ENCODE measurements around the gene ODAD4.
"Not testable (repeated sequence)": the region's sequence is repeated elsewhere in the genome, so short reads cannot be mapped to it uniquely, and the experiment has no call there.

Gene ODAD4

GRCh38 chr17:41919165-41919817 lies 11.1 kb upstream of the ODAD4 start:
- Histone ChIP-seq H3K4me1 (ENCODE audit: insufficient read depth, low read length) (peaks cover 16% of the 10 kb centered on the region; the same call in 1 of the 2 replicates), H3K9ac (ENCODE audit: low read depth, low read length) (peak overlapping the region; percentile 97; the same call in 1 of the 2 replicates), H3K9me3 (ENCODE audit: control insufficient read depth, insufficient read depth, low read length) (no peaks in the 10 kb centered on the region), H3K36me3 (ENCODE audit: insufficient read depth, low read length) (no peaks in the 10 kb centered on the region)

GRCh38 chr17:41919840-41920579 lies 10.4 kb upstream of the ODAD4 start:
- no peaks in the 10 kb centered on the region for H3K9me3 ChIP-seq (ENCODE audit: control insufficient read depth, insufficient read depth, low read length)
- no peaks in the 10 kb centered on the region for H3K36me3 ChIP-seq (ENCODE audit: insufficient read depth, low read length)
- peak overlapping the region; percentile 97; the same call in 1 of the 2 replicates for H3K9ac ChIP-seq (ENCODE audit: low read depth, low read length)
- H3K4me1 ChIP-seq (ENCODE audit: insufficient read depth, low read length): peaks cover 16% of the 10 kb centered on the region; the same call in 1 of the 2 replicates

GRCh38 chr17:41920580-41920955 lies 9.8 kb upstream of the ODAD4 start:
- Histone ChIP-seq H3K9ac (ENCODE audit: low read depth, low read length) (no peak overlapping the region), H3K36me3 (ENCODE audit: insufficient read depth, low read length) (no peaks in the 10 kb centered on the region), H3K9me3 (ENCODE audit: control insufficient read depth, insufficient read depth, low read length) (no peaks in the 10 kb centered on the region), H3K4me1 (ENCODE audit: insufficient read depth, low read length) (peaks cover 16% of the 10 kb centered on the region; the same call in 1 of the 2 replicates)

GRCh38 chr17:41925991-41926590 lies 4.3 kb upstream of the ODAD4 start:
- no peak overlapping the region for H3K9ac ChIP-seq (ENCODE audit: low read depth, low read length)
- H3K36me3 ChIP-seq (ENCODE audit: insufficient read depth, low read length): no peaks in the 10 kb centered on the region
- no peaks in the 10 kb centered on the region for H3K9me3 ChIP-seq (ENCODE audit: control insufficient read depth, insufficient read depth, low read length)
- peaks cover 4% of the 10 kb centered on the region; the same call in 1 of the 2 replicates for H3K4me1 ChIP-seq (ENCODE audit: insufficient read depth, low read length)

- no peaks in the 10 kb centered on the region for H3K9me3 ChIP-seq (ENCODE audit: control insufficient read depth, insufficient read depth, low read length)
- H3K9ac ChIP-seq (ENCODE audit: low read depth, low read length): no peak overlapping the region
- H3K4me1 ChIP-seq (ENCODE audit: insufficient read depth, low read length): peaks cover 4% of the 10 kb centered on the region; the same call in 1 of the 2 replicates
- H3K36me3 ChIP-seq (ENCODE audit: insufficient read depth, low read length): no peaks in the 10 kb centered on the region
Observed at GRCh38 chr17:41928693-41929251, 1.6 kb upstream of the ODAD4 start.

GRCh38 chr17:41930833-41931156 lies 378 bp downstream of the ODAD4 start:
- H3K36me3 ChIP-seq (ENCODE audit: insufficient read depth, low read length); H3K4me1 ChIP-seq (ENCODE audit: insufficient read depth, low read length); H3K9me3 ChIP-seq (ENCODE audit: control insufficient read depth, insufficient read depth, low read length): not testable (repeated sequence)
- H3K9ac ChIP-seq (ENCODE audit: low read depth, low read length): peak overlapping the region; percentile 94; the same call in 1 of the 2 replicates

- not testable (repeated sequence) for H3K4me1 ChIP-seq (ENCODE audit: insufficient read depth, low read length); H3K9me3 ChIP-seq (ENCODE audit: control insufficient read depth, insufficient read depth, low read length); H3K36me3 ChIP-seq (ENCODE audit: insufficient read depth, low read length); H3K9ac ChIP-seq (ENCODE audit: low read depth, low read length)
Observed at GRCh38 chr17:41931715-41932114, 1.3 kb downstream of the ODAD4 start.

- Histone ChIP-seq H3K4me1 (ENCODE audit: insufficient read depth, low read length) (peaks cover 4% of the 10 kb centered on the region; the same call in 1 of the 2 replicates), H3K9ac (ENCODE audit: low read depth, low read length) (no peak overlapping the region), H3K9me3 (ENCODE audit: control insufficient read depth, insufficient read depth, low read length) (no peaks in the 10 kb centered on the region), H3K36me3 (ENCODE audit: insufficient read depth, low read length) (no peaks in the 10 kb centered on the region)
Observed at GRCh38 chr17:41932816-41933389, 2.5 kb downstream of the ODAD4 start.

- H3K4me1 ChIP-seq (ENCODE audit: insufficient read depth, low read length): no peaks in the 10 kb centered on the region
- no peaks in the 10 kb centered on the region for H3K9me3 ChIP-seq (ENCODE audit: control insufficient read depth, insufficient read depth, low read length)
- no peaks in the 10 kb centered on the region for H3K36me3 ChIP-seq (ENCODE audit: insufficient read depth, low read length)
- no peak overlapping the region for H3K9ac ChIP-seq (ENCODE audit: low read depth, low read length)
Observed at GRCh38 chr17:41935641-41936040, 5.2 kb downstream of the ODAD4 start.

GRCh38 chr17:41937970-41938954 lies 7.8 kb downstream of the ODAD4 start:
- Histone ChIP-seq H3K36me3 (ENCODE audit: insufficient read depth, low read length) (no peaks in the 10 kb centered on the region), H3K4me1 (ENCODE audit: insufficient read depth, low read length) (no peaks in the 10 kb centered on the region), H3K9me3 (ENCODE audit: control insufficient read depth, insufficient read depth, low read length) (no peaks in the 10 kb centered on the region), H3K9ac (ENCODE audit: low read depth, low read length) (no peak overlapping the region)

GRCh38 chr17:41939044-41939692 lies 8.8 kb downstream of the ODAD4 start:
- Histone ChIP-seq H3K4me1 (ENCODE audit: insufficient read depth, low read length) (no peaks in the 10 kb centered on the region), H3K9ac (ENCODE audit: low read depth, low read length) (no peak overlapping the region), H3K36me3 (ENCODE audit: insufficient read depth, low read length) (no peaks in the 10 kb centered on the region), H3K9me3 (ENCODE audit: control insufficient read depth, insufficient read depth, low read length) (no peaks in the 10 kb centered on the region)

GRCh38 chr17:41939693-41940090 lies 9.3 kb downstream of the ODAD4 start:
- H3K9ac ChIP-seq (ENCODE audit: low read depth, low read length): no peak overlapping the region
- H3K9me3 ChIP-seq (ENCODE audit: control insufficient read depth, insufficient read depth, low read length): no peaks in the 10 kb centered on the region
- no peaks in the 10 kb centered on the region for H3K4me1 ChIP-seq (ENCODE audit: insufficient read depth, low read length)
- H3K36me3 ChIP-seq (ENCODE audit: insufficient read depth, low read length): no peaks in the 10 kb centered on the region

GRCh38 chr17:41941168-41941567 lies 10.8 kb downstream of the ODAD4 start:
- H3K9ac ChIP-seq (ENCODE audit: low read depth, low read length): no peak overlapping the region

More at GRCh38 chr17:41941168-41941567, 10.8 kb downstream of the ODAD4 start:
- Histone ChIP-seq H3K36me3 (ENCODE audit: insufficient read depth, low read length) (no peaks in the 10 kb centered on the region), H3K4me1 (ENCODE audit: insufficient read depth, low read length) (no peaks in the 10 kb centered on the region), H3K9me3 (ENCODE audit: control insufficient read depth, insufficient read depth, low read length) (no peaks in the 10 kb centered on the region)

Measured in ES-I3 (cell line).